Stimulated activated naive CD8-positive, alpha-beta T cell treated with anti-CD3 and anti-CD28 coated beads, Interleukin-15, Interleukin-2, amounts not matched to agents 100 ng/mL and 50 ng/mL, for 24 hours (primary cell): ENCODE data around the gene RPAP3.

Source experiments
- H3K27ac Mint-ChIP-seq: one replicate; pipeline ENCODE4 v1.8.0; 2021; ENCODE audit warnings: mild to moderate bottlenecking, mixed read lengths
- H3K27me3 Mint-ChIP-seq: one replicate; pipeline ENCODE4 v1.8.0; 2021; ENCODE audit warnings: mixed read lengths
- H3K36me3 Mint-ChIP-seq: one replicate; pipeline ENCODE4 v1.8.0; 2021; ENCODE audit warnings: low read depth, mixed read lengths
- H3K4me1 Mint-ChIP-seq: one replicate; pipeline ENCODE4 v1.8.0; 2021; ENCODE audit warnings: low read depth, mixed read lengths
- H3K4me3 Mint-ChIP-seq: one replicate; pipeline ENCODE4 v1.8.0; 2021; ENCODE audit warnings: mild to moderate bottlenecking, mixed read lengths
- H3K9me3 Mint-ChIP-seq: one replicate; pipeline ENCODE4 v1.8.0; 2021; ENCODE audit warnings: mixed read lengths

Gene RPAP3

DNA sequence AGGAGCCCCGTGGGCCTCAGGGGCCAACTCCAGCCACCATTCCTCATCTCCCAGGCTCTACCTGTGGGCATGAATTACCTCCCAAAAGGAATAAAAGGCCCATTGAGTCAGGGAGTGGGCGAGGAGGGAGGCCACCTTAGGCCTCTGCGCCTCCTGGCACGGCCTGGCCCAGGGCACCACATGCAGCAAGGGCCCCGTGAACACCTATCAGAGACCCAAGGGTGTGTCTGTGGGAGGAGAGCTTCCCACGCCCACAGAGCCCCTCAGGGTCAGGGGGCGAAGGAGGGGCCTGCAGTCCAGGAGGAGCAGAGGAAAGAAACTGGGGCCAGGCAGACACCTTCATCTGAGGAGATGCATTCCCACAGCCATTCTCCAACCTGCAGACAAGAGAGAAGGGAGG lies 40.7 kb upstream of the RPAP3 start:
- Mint-ChIP-seq H3K4me3 (no peak overlapping the region), H3K27me3 (no peaks in the 10 kb centered on the region), H3K27ac (no peak overlapping the region), H3K4me1 (peaks cover 10% of the 10 kb centered on the region), H3K9me3 (no peaks in the 10 kb centered on the region), H3K36me3 (no peaks in the 10 kb centered on the region)

DNA sequence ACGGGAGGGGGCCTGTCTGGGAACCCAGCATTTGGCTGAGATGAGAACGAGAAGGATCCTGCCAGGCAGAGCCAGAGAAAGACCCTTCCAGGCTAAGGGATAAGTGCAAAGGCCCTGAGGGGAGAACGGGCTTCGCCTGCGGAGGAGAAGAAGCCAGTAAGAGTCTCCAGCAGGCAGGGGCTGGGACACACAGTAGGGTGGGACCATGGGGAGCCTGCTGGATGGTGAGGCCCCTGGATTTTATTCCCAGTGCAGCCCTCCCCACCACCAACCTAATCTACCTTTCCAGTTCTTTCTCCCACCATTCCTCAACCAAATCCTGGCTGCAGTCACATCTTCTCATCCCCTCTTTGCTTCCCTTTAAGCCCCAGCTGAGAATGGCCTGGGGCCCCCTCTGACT lies 40.2 kb upstream of the RPAP3 start:
- Mint-ChIP-seq H3K36me3 (no peaks in the 10 kb centered on the region), H3K27ac (no peak overlapping the region), H3K9me3 (no peaks in the 10 kb centered on the region), H3K4me3 (no peak overlapping the region), H3K27me3 (no peaks in the 10 kb centered on the region), H3K4me1 (peaks cover 14% of the 10 kb centered on the region)

DNA sequence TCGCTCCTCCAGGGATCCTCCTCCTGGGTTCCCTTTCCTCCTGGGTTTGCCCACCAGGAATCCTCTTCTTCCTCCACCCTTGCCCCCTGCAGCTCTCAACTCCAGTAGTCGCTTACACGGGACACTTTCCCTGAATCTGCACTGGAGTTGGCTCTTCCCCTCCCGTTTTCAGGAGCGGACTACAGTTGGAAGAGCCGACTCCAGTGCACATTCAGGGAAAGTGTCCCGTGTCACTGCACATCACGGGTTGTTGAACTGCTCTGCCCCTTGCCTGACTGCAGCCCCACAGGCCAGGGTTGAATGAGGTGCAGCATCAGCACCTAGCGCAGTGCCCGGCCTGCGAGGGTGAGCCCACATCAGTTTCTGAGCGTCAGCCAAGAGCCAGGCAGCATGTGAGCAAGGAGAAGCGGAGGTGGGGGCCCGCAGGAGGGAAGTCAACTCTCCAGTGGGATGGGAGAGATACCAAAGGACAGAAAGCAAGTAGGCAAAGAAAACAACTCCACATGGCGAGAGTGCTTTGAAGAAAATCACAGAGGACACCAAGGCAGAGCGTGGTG lies 39.7 kb upstream of the RPAP3 start:
- no peak overlapping the region for H3K4me3 Mint-ChIP-seq
- no peaks in the 10 kb centered on the region for H3K9me3 Mint-ChIP-seq
- peaks cover 18% of the 10 kb centered on the region for H3K4me1 Mint-ChIP-seq
- no peak overlapping the region for H3K27ac Mint-ChIP-seq
- H3K36me3 Mint-ChIP-seq: no peaks in the 10 kb centered on the region
- no peaks in the 10 kb centered on the region for H3K27me3 Mint-ChIP-seq

DNA sequence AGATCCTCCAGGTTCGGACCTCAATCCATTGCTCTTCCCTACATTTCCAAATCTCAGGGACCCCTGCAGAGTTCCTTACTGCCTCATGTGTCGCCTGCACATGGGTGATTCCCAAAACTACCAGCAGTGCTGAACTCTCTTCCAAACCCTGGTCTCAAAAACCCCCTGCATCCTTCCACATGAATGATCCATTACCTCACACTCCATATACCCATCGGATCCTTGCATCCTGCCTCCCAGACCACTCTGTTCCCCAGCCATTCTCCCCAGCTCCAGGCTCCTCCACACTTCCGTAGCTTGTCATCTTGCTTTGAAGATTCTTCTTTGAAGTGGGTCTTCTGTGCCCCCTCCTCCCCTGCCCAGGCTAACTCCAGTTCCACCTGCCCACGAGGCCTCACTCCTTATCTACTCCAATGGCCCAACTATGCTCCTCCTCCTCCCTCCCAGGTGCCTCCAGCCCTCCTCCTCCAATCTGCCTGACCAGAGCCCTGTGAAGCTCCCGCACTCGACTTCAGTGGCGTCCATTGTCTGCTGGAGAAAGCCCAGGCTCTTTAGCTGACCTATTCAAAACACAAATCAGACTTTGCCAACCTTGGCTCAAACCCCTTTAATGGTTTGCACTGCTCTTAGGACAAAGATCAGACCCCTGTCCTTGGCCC lies 39.1 kb upstream of the RPAP3 start:
- Mint-ChIP-seq H3K9me3 (no peaks in the 10 kb centered on the region), H3K27ac (no peak overlapping the region), H3K4me1 (peaks cover 23% of the 10 kb centered on the region), H3K4me3 (no peak overlapping the region), H3K36me3 (no peaks in the 10 kb centered on the region), H3K27me3 (no peaks in the 10 kb centered on the region)

DNA sequence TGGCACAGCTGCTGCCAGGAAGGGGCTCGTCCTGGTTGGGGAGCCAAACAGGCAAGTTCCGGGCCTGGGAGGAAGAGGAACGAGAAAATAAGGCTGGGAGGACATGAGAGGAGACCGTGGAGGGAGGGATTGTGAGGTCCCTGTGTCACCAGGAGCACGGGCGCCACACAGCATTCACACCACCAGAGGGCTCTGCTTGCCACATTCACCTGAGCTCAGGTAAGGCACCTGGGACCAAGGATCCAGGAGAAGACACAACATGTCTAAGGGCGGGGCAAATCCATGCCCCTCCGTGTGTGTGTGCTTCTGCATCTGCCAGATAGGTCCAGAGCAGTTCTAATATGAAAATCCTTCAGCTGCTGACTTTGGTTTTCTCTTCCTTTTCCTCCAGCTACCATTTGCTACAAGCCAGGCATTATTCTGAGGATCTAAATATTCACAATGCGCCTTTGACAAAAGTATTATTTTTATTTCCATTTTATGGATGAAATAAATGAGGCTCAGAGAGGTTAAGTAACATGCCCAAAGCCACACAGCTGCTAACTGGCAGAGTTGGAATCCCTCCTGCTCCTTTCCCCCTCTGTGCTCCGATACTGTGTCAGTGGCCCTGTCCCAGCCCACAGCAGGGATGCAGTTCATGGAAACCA lies 38.3 kb upstream of the RPAP3 start:
- H3K4me3 Mint-ChIP-seq: no peak overlapping the region
- no peaks in the 10 kb centered on the region for H3K27me3 Mint-ChIP-seq
- no peaks in the 10 kb centered on the region for H3K9me3 Mint-ChIP-seq
- H3K36me3 Mint-ChIP-seq: no peaks in the 10 kb centered on the region
- peaks cover 28% of the 10 kb centered on the region for H3K4me1 Mint-ChIP-seq
- H3K27ac Mint-ChIP-seq: no peak overlapping the region

DNA sequence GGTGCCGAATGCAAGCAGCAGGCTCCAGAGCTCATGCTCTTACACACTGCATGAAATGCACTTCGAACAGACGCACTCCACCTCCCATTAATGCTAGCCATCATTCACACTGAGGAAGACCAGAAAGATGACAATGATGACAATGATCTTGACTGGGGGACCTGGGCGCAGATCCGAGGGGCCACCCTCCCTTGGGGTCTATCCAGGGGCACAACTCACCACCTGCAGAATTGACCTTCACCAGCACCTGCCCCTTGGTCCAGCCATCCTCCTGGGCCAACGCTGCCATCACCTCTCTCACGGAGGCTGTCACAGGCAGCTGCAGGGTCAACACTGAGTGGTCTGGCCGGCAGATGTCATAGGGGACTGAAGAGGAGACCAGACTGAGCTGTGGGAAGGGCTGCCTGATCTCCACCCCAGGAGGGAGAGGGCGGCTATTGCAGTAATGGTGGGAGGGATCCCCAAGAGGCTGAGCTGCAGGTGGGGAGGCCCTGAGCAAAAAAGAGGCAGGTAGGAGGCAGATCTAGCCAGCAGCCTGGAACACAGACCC lies 37.6 kb upstream of the RPAP3 start:
- H3K36me3 Mint-ChIP-seq: no peaks in the 10 kb centered on the region
- no peaks in the 10 kb centered on the region for H3K9me3 Mint-ChIP-seq
- no peak overlapping the region for H3K27ac Mint-ChIP-seq
- H3K4me3 Mint-ChIP-seq: no peak overlapping the region
- no peaks in the 10 kb centered on the region for H3K27me3 Mint-ChIP-seq
- H3K4me1 Mint-ChIP-seq: peaks cover 28% of the 10 kb centered on the region

DNA sequence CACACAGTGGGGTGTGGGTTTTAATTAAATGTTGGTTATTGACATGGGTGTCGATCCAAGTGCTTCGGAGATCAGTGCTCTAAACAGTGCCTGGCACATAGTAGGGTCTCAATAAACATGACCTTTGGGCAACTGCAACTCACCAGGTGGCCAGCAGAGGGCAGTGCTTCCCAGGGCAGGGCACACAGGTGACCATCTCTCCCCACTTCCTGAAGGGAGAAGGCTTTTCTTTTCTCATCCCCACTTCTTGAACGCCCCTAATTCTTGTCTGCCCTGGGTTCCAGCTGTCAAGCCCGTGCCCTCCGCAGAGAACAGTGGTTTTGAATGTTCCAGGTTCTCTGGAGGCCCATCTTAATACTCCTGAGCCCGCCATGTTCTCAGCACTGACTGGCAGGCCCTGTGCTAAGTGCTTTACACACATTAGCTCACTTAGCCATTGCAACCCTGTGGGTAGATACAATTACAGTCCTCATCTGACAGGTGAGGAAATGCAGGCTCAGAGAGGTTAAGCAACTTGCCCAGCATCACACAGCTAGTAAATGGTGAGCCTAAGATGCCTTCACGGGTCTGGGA lies 36.5 kb upstream of the RPAP3 start:
- no peak overlapping the region for H3K4me3 Mint-ChIP-seq
- peaks cover 28% of the 10 kb centered on the region for H3K4me1 Mint-ChIP-seq
- H3K27me3 Mint-ChIP-seq: no peaks in the 10 kb centered on the region
- no peaks in the 10 kb centered on the region for H3K9me3 Mint-ChIP-seq
- H3K36me3 Mint-ChIP-seq: no peaks in the 10 kb centered on the region
- no peak overlapping the region for H3K27ac Mint-ChIP-seq

DNA sequence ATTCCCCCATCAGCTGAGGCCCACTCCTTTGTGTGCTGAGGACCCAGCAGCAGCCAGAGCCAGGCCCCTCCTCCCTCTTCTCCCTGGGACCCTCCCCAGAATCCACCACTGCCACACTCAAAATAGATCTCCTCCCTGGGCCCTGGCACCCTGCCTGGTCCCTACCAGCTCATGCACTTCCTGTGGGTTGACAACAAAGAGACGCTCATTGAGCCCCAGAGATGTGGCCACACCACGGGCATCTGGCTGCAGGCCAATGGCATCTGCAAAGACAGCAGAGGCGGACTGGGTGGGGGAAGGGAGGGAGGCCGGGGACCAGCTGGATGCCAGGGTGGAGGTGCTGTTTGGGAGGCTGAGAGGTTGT lies 35.5 kb upstream of the RPAP3 start:
- Mint-ChIP-seq H3K27ac (no peak overlapping the region), H3K9me3 (no peaks in the 10 kb centered on the region)

DNA sequence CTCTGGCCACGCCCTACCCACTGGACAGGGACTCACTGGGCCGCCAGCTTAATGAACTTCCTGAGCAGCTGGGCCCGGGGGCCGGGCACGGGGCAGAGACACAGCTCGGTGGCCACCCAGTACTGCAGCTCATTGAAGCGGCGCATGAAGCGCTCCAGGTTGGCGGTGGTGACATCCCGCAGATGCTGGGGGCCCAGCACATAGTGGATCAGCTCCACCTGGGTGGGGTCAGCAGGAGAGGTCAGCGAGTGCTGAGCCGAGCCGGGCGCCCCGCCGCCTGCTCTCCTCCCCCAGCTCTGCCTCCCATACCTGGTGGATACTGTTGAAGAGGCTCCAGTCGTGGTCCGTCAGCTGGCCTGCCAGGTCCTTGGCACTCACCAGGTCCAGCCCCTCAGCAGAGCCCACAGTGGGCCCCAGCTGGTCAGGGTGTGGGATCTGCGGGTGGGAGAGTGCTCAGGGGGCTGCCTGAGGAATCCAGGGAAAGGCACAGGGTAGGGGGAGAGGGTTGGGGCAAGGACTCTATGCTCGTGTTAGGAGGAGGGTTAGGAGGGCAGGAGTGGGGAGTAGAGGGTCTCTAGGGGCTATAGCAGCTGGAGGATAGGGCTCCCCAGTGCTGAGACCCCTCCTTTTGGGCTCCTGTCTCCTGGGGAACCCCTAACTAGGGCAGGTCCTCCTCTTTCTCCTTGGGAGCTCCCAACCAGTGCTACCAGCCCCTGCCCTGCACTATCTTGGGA lies 34.9 kb upstream of the RPAP3 start:
- Mint-ChIP-seq H3K4me3 (no peak overlapping the region), H3K4me1 (peaks cover 28% of the 10 kb centered on the region), H3K27ac (no peak overlapping the region)

More for the DNA sequence above, 35.5 kb upstream of the RPAP3 start:
- Mint-ChIP-seq H3K4me1 (peaks cover 28% of the 10 kb centered on the region), H3K4me3 (no peak overlapping the region), H3K36me3 (no peaks in the 10 kb centered on the region), H3K27me3 (no peaks in the 10 kb centered on the region)

DNA sequence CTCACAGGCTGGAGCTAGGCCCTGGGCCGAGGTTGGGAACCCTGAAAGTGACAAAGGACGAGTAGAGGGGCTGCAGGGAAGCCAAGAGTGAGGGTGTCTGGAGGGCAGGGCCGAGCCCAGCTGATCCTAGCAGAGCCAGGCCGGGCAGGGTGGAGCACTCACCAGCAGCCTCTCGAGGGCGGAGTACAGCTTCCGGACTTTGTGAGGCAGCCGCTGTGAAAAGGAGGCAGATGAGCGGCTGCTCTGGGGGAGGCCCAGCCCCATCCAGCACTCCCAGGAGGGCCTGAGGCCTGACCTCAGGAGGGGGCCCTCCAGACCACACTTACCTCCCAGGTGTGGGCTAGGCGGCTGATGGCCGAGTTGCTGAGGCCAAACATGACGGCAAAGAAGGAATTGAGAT lies 34.1 kb upstream of the RPAP3 start:
- H3K36me3 Mint-ChIP-seq: no peaks in the 10 kb centered on the region
- no peaks in the 10 kb centered on the region for H3K27me3 Mint-ChIP-seq
- H3K9me3 Mint-ChIP-seq: no peaks in the 10 kb centered on the region
- no peak overlapping the region for H3K27ac Mint-ChIP-seq
- H3K4me3 Mint-ChIP-seq: no peak overlapping the region
- peaks cover 28% of the 10 kb centered on the region for H3K4me1 Mint-ChIP-seq

More for the DNA sequence above, 34.9 kb upstream of the RPAP3 start:
- Mint-ChIP-seq H3K9me3 (no peaks in the 10 kb centered on the region), H3K36me3 (no peaks in the 10 kb centered on the region), H3K27me3 (no peaks in the 10 kb centered on the region)

DNA sequence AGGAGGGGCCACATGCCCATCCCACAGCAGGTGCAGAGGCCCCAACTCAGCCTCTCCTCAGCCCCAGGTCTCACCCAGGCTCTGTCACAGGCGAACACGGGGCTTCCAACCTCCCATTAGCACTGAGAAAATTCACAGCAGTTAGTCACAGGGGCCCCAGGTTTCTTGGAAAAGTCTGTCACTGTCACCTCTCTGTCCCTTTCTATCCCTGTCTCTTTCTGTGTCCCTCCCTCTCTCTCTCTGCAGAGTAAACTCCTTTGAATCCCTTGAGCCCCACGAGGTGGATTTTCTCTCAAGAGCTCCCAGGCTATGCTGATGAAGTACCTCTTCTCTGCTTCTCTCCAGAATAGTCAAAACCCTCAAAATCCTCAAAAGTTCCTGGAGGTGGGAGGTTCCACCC lies 33.5 kb upstream of the RPAP3 start:
- Mint-ChIP-seq H3K27ac (no peak overlapping the region), H3K27me3 (no peaks in the 10 kb centered on the region), H3K4me1 (peaks cover 28% of the 10 kb centered on the region), H3K36me3 (no peaks in the 10 kb centered on the region), H3K9me3 (no peaks in the 10 kb centered on the region), H3K4me3 (no peak overlapping the region)

DNA sequence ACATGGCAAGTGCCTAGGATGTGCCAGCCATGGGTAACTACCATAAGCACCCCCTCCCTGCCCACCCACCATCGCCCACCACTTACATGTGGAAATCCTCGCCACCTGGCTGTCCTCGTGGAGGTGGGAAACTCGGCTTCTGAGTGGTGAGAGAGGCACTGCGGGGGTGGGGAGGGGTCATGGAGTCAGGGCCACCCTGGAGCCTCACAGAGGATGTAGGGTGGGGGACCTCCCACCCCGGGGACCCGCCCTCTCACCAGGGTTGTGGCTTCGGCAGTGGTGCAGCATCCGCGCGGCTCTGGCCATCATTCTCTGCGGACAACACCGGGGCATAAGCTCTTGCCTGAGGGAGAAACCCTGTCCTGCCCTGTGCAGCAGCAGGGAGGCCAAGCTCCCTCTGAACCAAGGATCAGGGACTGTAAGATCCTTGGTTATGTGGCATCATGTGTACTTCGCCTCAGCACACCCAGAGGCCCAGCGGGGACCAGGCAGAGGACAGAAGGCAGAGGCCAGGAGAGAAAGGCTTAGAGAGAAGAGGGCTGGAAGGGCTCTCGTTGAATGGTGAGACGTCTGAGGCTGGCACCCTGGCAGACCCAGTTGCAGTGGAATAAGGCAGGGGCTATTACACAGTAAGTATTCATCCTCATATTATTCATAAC lies 32.2 kb upstream of the RPAP3 start:
- Mint-ChIP-seq H3K27ac (no peak overlapping the region), H3K4me3 (no peak overlapping the region), H3K27me3 (no peaks in the 10 kb centered on the region), H3K9me3 (no peaks in the 10 kb centered on the region), H3K36me3 (no peaks in the 10 kb centered on the region), H3K4me1 (peaks cover 28% of the 10 kb centered on the region)

DNA sequence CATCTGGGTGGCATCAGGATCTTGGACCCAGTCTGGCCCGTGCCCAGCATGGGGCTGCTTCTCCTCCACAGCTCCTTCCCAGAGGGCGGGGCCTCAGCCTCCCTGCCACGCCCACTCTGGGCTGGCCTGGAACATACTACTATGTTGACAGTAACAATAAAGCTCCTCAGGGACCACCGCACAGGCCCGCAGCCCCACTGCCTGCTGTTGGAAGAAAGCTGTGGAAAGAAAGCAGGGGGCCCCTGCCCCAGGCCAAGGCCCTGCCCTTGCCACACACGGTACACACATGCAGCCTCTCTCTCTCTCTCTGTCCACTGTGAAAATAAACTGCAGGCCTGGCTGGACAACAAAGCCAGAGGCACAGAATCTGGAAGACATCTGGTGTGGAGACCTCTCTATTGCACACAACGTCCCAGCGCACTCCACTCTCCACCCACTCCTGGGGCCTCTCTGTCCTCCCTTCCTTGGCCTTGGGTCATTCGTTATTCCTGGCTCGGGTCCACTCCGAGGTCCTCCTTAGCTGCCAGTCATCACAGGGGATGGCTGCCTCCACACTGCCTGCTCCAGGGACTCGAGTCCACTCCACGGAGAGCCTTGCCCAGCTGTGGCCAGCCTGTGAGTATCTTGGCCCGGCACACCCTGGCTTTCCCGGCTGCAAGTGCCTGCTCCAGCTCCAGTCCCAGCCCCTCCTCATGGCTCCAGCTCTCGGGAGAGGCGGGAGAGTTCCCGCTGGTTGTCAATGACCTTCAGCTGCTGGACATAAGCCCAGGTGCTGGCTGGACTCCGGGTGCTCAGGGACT lies 31.2 kb upstream of the RPAP3 start:
- H3K27me3 Mint-ChIP-seq: no peaks in the 10 kb centered on the region
- H3K4me3 Mint-ChIP-seq: no peak overlapping the region
- H3K4me1 Mint-ChIP-seq: peaks cover 24% of the 10 kb centered on the region
- no peaks in the 10 kb centered on the region for H3K9me3 Mint-ChIP-seq
- no peak overlapping the region for H3K27ac Mint-ChIP-seq
- H3K36me3 Mint-ChIP-seq: no peaks in the 10 kb centered on the region

DNA sequence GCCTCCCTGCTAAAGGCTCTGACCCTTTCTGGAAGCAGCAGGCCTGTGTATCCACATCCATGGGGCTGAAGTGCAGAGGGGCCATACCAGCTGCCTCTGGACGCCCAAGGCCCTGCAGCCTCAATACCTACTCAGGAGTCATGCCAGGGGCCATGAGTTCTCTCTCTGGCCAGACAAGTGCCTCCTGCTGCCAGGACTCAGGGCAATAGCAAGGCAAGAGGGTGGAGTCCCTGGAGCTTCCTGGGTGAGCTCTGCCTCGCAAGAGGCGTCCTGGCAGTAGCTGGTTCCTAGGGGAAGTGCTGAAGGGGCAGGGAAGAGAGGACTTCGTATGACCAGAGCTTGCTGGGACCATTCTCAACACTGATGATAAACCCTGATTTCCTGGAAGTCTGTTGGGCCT lies 30.4 kb upstream of the RPAP3 start:
- Mint-ChIP-seq H3K27ac (no peak overlapping the region), H3K36me3 (no peaks in the 10 kb centered on the region), H3K4me1 (peaks cover 15% of the 10 kb centered on the region), H3K9me3 (no peaks in the 10 kb centered on the region), H3K27me3 (no peaks in the 10 kb centered on the region), H3K4me3 (no peak overlapping the region)
